Mesenteric fat pad (tissue), 1 donor: ENCODE data around the gene NUCB1. TPM values are rescaled to one million over a fixed set of nuclear protein-coding genes. Genes with fewer than 3 reads are reported as not detected.
"Not testable (repeated sequence)": the region's sequence is repeated elsewhere in the genome, so short reads cannot be mapped to it uniquely, and the experiment has no call there.

Source experiments
- DNase-seq: peaks from one replicate; pipeline ENCODE4 v3.0.0-alpha.2; 2020; ENCODE audit warnings: low spot score
- total RNA-seq: library from RNA; stranded (reverse); fragmentation: NEBNext Ultra II Directional; extraction: Animal tissue kit (Norgen Biotek cat#: 25700); gene quantifications from one replicate; pipeline ENCODE4 v1.2.1, GENCODE V29; 2021
- donor health status: DM: yes; HTN: yes; CAD: no.

The NUCB1 gene
- total RNA-seq, 1 donor from 2014 or later, result 304 TPM

GRCh38 chr19:48873476-48874302, 26.4 kb upstream of the NUCB1 start:
- no peak for DNase-seq

- no peak for DNase-seq
Measured at GRCh38 chr19:48874303-48875135, 25.6 kb upstream of the NUCB1 start.

GRCh38 chr19:48876043-48876981, 23.8 kb upstream of the NUCB1 start:
- not testable (repeated sequence) for DNase-seq

- no peak for DNase-seq
Measured at GRCh38 chr19:48877855-48878195, 22.3 kb upstream of the NUCB1 start.

GRCh38 chr19:48878196-48879024, 21.7 kb upstream of the NUCB1 start:
- no peak for DNase-seq

GRCh38 chr19:48879025-48879637, 21.0 kb upstream of the NUCB1 start:
- DNase-seq, result no peak

- DNase-seq, result not testable (repeated sequence)
Measured at GRCh38 chr19:48879696-48880095, 20.4 kb upstream of the NUCB1 start.

GRCh38 chr19:48881741-48882657, 18.1 kb upstream of the NUCB1 start:
- no peak for DNase-seq

- no peak for DNase-seq
Measured at GRCh38 chr19:48883726-48884125, 16.4 kb upstream of the NUCB1 start.

- DNase-seq, result no peak
Measured at GRCh38 chr19:48887861-48888612, 12.1 kb upstream of the NUCB1 start.

- not testable (repeated sequence) for DNase-seq
Measured at GRCh38 chr19:48889496-48889895, 10.6 kb upstream of the NUCB1 start.

- DNase-seq, result no peak
Measured at GRCh38 chr19:48890551-48890950, 9.6 kb upstream of the NUCB1 start.

- DNase-seq, result no peak
Measured at GRCh38 chr19:48895226-48895625, 4.9 kb upstream of the NUCB1 start.

GRCh38 chr19:48896191-48896720, 3.9 kb upstream of the NUCB1 start:
- no peak for DNase-seq

- DNase-seq, result no peak
Measured at GRCh38 chr19:48897181-48897580, 2.9 kb upstream of the NUCB1 start.

- DNase-seq, result not testable (repeated sequence)
Measured at GRCh38 chr19:48899386-48899749, 744 bp upstream of the NUCB1 start.

GRCh38 chr19:48900477-48901406, 630 bp downstream of the NUCB1 start:
- no peak for DNase-seq
